CD4-positive, alpha-beta T cell (primary cell): ENCODE measurements around the gene BARX1. TPM values are rescaled to one million over a fixed set of nuclear protein-coding genes. Genes with fewer than 3 reads are reported as not detected.
"Not testable (repeated sequence)": the region's sequence is repeated elsewhere in the genome, so short reads cannot be mapped to it uniquely, and the experiment has no call there.

ENCODE experiments used
- ATAC-seq: fragments of 200-7000 bp; cut with Tn5 transposase; one replicate; pipeline ENCODE4 v1.10.0; 2022; ENCODE audit warnings: mild to moderate bottlenecking; ENCODE audit not compliant: poor library complexity
- CTCF ChIA-PET: fragments of 350-600 bp; sonication (Branson Sonifier 250); formaldehyde crosslinking; loops from one replicate; lab custom pipeline; 2021; ENCODE audit warnings: antibody characterized with exemption, inconsistent platforms; lab: Charles Lee
- POLR2A ChIA-PET: fragments of 350-600 bp; sonication (Branson Sonifier 250); formaldehyde crosslinking; loops from one replicate; lab custom pipeline; 2021; ENCODE audit warnings: antibody characterized with exemption, inconsistent platforms; lab: Charles Lee
- DNase-seq, 14 experiments: peaks; one replicate each; pipeline ENCODE4 v3.0.0-alpha.2; 2013 to 2020; ENCODE audit warnings: mixed read lengths in 2 of 14
- H3K27ac ChIP-seq, 2 donors: one replicate each; pipeline versions ENCODE4 v1.5.1 to v1.7.0; 2013; ENCODE audit warnings: low read length in 2 of 2, low read depth in 1 of 2, mild to moderate bottlenecking in 1 of 2
- H3K27me3 ChIP-seq, 2 experiments: 1 replicate in 1 of 2; 2 replicates in 1 of 2; pipeline versions ENCODE4 v1.6.1 to v1.7.0; 2013; ENCODE audit warnings: low read length in 2 of 2, control low read depth in 1 of 2, mild to moderate bottlenecking in 1 of 2, moderate library complexity in 1 of 2; ENCODE audit not compliant: insufficient read depth in 2 of 2, control insufficient read depth in 1 of 2
- H3K36me3 ChIP-seq: one replicate; pipeline ENCODE4 v1.6.1; 2013; ENCODE audit warnings: low read length, control low read depth; ENCODE audit not compliant: insufficient read depth
- H3K4me1 ChIP-seq: one replicate; pipeline ENCODE4 v1.6.1; 2013; ENCODE audit warnings: low read length, control low read depth; ENCODE audit not compliant: insufficient read depth
- H3K4me3 ChIP-seq: one replicate; pipeline ENCODE4 v1.5.1; 2013; ENCODE audit warnings: mild to moderate bottlenecking, low read length, moderate library complexity
- H3K9me3 ChIP-seq, 2 experiments: 1 replicate in 1 of 2; 2 replicates in 1 of 2; pipeline versions ENCODE4 v1.6.1 to v1.7.0; 2013; ENCODE audit warnings: low read length in 2 of 2, mild to moderate bottlenecking in 2 of 2, control low read depth in 1 of 2, moderate library complexity in 1 of 2; ENCODE audit not compliant: control insufficient read depth in 1 of 2, insufficient read depth in 1 of 2
- H3K27ac Mint-ChIP-seq: one replicate; pipeline ENCODE4 v1.8.0; 2020; ENCODE audit warnings: mixed read lengths
- H3K27me3 Mint-ChIP-seq: one replicate; pipeline ENCODE4 v1.8.0; 2021; ENCODE audit warnings: mixed read lengths
- H3K36me3 Mint-ChIP-seq: one replicate; pipeline ENCODE4 v1.8.0; 2021; ENCODE audit warnings: low read depth, mixed read lengths
- H3K4me1 Mint-ChIP-seq: one replicate; pipeline ENCODE4 v1.8.0; 2021; ENCODE audit warnings: low read depth, mixed read lengths
- H3K4me3 Mint-ChIP-seq: one replicate; pipeline ENCODE4 v1.8.0; 2020; ENCODE audit warnings: mild to moderate bottlenecking, mixed read lengths
- H3K9me3 Mint-ChIP-seq: one replicate; pipeline ENCODE4 v1.8.0; 2020; ENCODE audit warnings: mixed read lengths
- CTCF ChIP-seq: fragments of 200-600 bp; IDR thresholded peaks from one replicate; pipeline ENCODE4 v1.8.0; 2022; ENCODE audit warnings: antibody characterized with exemption, mild to moderate bottlenecking
- intact Hi-C, 2 experiments: fragments of 100-400 bp; cut with DNase I in 1 of 2; cut with micrococcal nuclease in 1 of 2; formaldehyde crosslinking; loops; one replicate each; pipeline versions ENCODE4 v1.15.1 to v1.9.0; 2023 to 2025; cut with DNase I, micrococcal nuclease
- total RNA-seq, 174 experiments: library from RNA in 2 of 174; stranded (reverse) in 2 of 174; gene quantifications; one replicate each; pipeline ENCODE4 v1.2.3 and lab custom pipeline; 2021 to 2026

Gene BARX1
- total RNA-seq, 2 experiments from 2014 or later = 0.17 to 0.33 TPM

GRCh38 chr9:93942161-93942560, 13.0 kb downstream of the BARX1 start:
- no peak overlapping the region for H3K27ac ChIP-seq
- no peaks in the 10 kb centered on the region for H3K9me3 ChIP-seq
- peaks cover 7% of the 10 kb centered on the region for H3K4me1 ChIP-seq
- ChIA-PET POLR2A (no interaction called here), CTCF (no interaction called here)
- DNase-seq = no peak
- ATAC-seq = no peak
- peaks cover 35 to 70% of the 10 kb centered on the region in 2 experiments for H3K27me3 ChIP-seq
- intact Hi-C loops = no loop called here
- Mint-ChIP-seq H3K4me1 (peaks cover 20% of the 10 kb centered on the region), H3K36me3 (no peaks in the 10 kb centered on the region), H3K4me3 (no peak overlapping the region), H3K27ac (no peak overlapping the region), H3K9me3 (no peaks in the 10 kb centered on the region), H3K27me3 (peaks cover 84% of the 10 kb centered on the region)
- no peak for TF ChIP-seq CTCF
- no peak overlapping the region for H3K4me3 ChIP-seq
- no peaks in the 10 kb centered on the region for H3K36me3 ChIP-seq

- TF ChIP-seq CTCF = no peak
- H3K4me1 ChIP-seq = peaks cover 7% of the 10 kb centered on the region
- ATAC-seq (no peak), DNase-seq (no peak)
- H3K27ac ChIP-seq = no peak overlapping the region
- H3K9me3 ChIP-seq = no peaks in the 10 kb centered on the region
- H3K36me3 ChIP-seq = no peaks in the 10 kb centered on the region
- intact Hi-C loops = no loop called here
- Mint-ChIP-seq H3K36me3 (no peaks in the 10 kb centered on the region), H3K9me3 (no peaks in the 10 kb centered on the region), H3K27ac (no peak overlapping the region), H3K27me3 (peaks cover 77% of the 10 kb centered on the region), H3K4me3 (no peak overlapping the region), H3K4me1 (peaks cover 16% of the 10 kb centered on the region)
- POLR2A ChIA-PET = no interaction called here
- peaks cover 30 to 63% of the 10 kb centered on the region in 2 experiments for H3K27me3 ChIP-seq
- CTCF ChIA-PET = no interaction called here
- no peak overlapping the region for H3K4me3 ChIP-seq
Observed at GRCh38 chr9:93941493-93941892, 13.7 kb downstream of the BARX1 start.

GRCh38 chr9:93940951-93941350, 14.2 kb downstream of the BARX1 start:
- intact Hi-C loops = no loop called here
- H3K27me3 Mint-ChIP-seq = peaks cover 72% of the 10 kb centered on the region
- ATAC-seq = no peak
- POLR2A ChIA-PET = no interaction called here
- no peak overlapping the region for H3K27ac Mint-ChIP-seq
- H3K4me3 Mint-ChIP-seq = no peak overlapping the region
- H3K36me3 Mint-ChIP-seq = no peaks in the 10 kb centered on the region
- Histone ChIP-seq H3K27ac (no peak overlapping the region), H3K27me3 (peaks cover 26 to 58% of the 10 kb centered on the region in 2 experiments), H3K4me3 (no peak overlapping the region), H3K36me3 (no peaks in the 10 kb centered on the region), H3K4me1 (peaks cover 4% of the 10 kb centered on the region), H3K9me3 (no peaks in the 10 kb centered on the region)
- no peak for DNase-seq
- peaks cover 11% of the 10 kb centered on the region for H3K4me1 Mint-ChIP-seq
- H3K9me3 Mint-ChIP-seq = no peaks in the 10 kb centered on the region
- TF ChIP-seq CTCF = no peak
- CTCF ChIA-PET = no interaction called here

GRCh38 chr9:93939589-93939988, 15.6 kb downstream of the BARX1 start:
- H3K27me3 ChIP-seq = peaks cover 15 to 45% of the 10 kb centered on the region in 2 experiments
- H3K4me3 Mint-ChIP-seq, H3K4me1 ChIP-seq, POLR2A ChIA-PET, H3K27ac Mint-ChIP-seq, H3K9me3 Mint-ChIP-seq, H3K27ac ChIP-seq, H3K36me3 ChIP-seq, H3K9me3 ChIP-seq, DNase-seq, CTCF ChIA-PET, intact Hi-C loops, H3K4me3 ChIP-seq, H3K4me1 Mint-ChIP-seq, H3K36me3 Mint-ChIP-seq, ATAC-seq: not testable (repeated sequence)
- H3K27me3 Mint-ChIP-seq = peaks cover 58% of the 10 kb centered on the region
